Measurements from ENCODE around the gene TLL1. TPM values are rescaled to one million over a fixed set of nuclear protein-coding genes. Genes with fewer than 3 reads are reported as not detected.

The TLL1 gene
- total RNA-seq, 4 donors from 2014 or later = 0.57 to 4.8 (median 1.2) TPM

DNA sequence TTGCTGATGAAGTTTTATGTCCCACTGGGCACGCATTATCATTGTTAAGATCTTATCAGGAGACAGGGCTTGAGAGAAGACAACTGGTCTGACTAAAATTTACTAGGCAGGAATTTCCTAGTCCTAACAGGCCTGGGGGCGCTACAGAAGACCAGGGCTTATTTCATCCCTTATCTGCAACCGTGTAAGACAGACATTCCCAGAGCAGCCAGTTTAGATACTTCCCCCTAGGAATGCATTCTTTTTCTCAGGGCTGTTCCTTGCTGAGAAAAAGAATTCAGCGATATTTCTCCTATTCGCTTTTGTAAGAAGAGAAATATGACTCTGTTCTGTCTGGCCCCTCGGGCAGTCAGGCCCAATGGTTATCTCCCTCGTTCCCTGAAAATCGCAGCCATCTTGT lies 93.8 kb downstream of the TLL1 start:
- DNase-seq = no peak
- Histone ChIP-seq H3K36me3 (no peaks in the 10 kb centered on the region), H3K27me3 (no peaks in the 10 kb centered on the region), H3K9me3 (peaks cover 0 to 7% (median 0%) of the 10 kb centered on the region in 3 donors), H3K4me1 (peaks cover 0 to 6% (median 0%) of the 10 kb centered on the region in 3 donors), H3K27ac (no peak overlapping the region), H3K4me3 (no peak overlapping the region)
- WGBS, 2 donors = 82 to 94% methylated on average over 8 of the region's 8 CpGs
- TF ChIP-seq, protein P1, sequence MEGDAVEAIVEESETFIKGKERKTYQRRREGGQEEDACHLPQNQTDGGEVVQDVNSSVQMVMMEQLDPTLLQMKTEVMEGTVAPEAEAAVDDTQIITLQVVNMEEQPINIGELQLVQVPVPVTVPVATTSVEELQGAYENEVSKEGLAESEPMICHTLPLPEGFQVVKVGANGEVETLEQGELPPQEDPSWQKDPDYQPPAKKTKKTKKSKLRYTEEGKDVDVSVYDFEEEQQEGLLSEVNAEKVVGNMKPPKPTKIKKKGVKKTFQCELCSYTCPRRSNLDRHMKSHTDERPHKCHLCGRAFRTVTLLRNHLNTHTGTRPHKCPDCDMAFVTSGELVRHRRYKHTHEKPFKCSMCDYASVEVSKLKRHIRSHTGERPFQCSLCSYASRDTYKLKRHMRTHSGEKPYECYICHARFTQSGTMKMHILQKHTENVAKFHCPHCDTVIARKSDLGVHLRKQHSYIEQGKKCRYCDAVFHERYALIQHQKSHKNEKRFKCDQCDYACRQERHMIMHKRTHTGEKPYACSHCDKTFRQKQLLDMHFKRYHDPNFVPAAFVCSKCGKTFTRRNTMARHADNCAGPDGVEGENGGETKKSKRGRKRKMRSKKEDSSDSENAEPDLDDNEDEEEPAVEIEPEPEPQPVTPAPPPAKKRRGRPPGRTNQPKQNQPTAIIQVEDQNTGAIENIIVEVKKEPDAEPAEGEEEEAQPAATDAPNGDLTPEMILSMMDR (IDR thresholded peaks at IDR 0.05) = no peak
- TF ChIP-seq POLR2A (IDR thresholded peaks at IDR 0.05) = no peak
- intact Hi-C loops (cut with DNase I) = no loop called here

DNA sequence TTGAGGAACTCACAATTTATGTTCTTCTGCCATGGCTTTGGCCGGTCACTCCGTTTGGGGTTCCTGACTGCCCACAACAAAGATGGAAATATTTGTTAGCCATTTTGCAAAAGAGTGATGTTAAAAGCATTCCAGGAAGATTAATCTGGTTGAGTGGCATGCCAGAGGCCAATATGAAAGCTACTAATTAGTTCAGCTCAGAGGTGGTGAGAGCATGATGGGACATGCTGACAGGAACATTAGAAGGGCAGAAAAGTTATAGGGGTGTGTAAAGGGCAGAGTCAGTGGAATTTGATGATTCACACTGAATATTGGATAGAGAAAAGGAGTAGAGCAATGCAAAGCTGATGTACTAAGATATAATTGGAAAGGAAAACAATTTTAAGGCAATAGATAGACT lies 94.4 kb downstream of the TLL1 start:
- no peaks in the 10 kb centered on the region for H3K27me3 ChIP-seq
- H3K4me1 ChIP-seq = peaks cover 0 to 12% (median 0%) of the 10 kb centered on the region in 3 donors
- no peak overlapping the region for H3K27ac ChIP-seq
- no peaks in the 10 kb centered on the region for H3K36me3 ChIP-seq
- H3K4me3 ChIP-seq = no peak overlapping the region
- intact Hi-C loops (cut with DNase I) = no loop called here
- no peak for TF ChIP-seq POLR2A (IDR thresholded peaks at IDR 0.05)
- TF ChIP-seq, protein P1 (IDR thresholded peaks at IDR 0.05) = no peak
- peaks cover 0 to 7% (median 0%) of the 10 kb centered on the region in 3 donors for H3K9me3 ChIP-seq
- no peak for DNase-seq
- WGBS, 2 donors = 71 to 83% methylated on average over 2 of the region's 2 CpGs

DNA sequence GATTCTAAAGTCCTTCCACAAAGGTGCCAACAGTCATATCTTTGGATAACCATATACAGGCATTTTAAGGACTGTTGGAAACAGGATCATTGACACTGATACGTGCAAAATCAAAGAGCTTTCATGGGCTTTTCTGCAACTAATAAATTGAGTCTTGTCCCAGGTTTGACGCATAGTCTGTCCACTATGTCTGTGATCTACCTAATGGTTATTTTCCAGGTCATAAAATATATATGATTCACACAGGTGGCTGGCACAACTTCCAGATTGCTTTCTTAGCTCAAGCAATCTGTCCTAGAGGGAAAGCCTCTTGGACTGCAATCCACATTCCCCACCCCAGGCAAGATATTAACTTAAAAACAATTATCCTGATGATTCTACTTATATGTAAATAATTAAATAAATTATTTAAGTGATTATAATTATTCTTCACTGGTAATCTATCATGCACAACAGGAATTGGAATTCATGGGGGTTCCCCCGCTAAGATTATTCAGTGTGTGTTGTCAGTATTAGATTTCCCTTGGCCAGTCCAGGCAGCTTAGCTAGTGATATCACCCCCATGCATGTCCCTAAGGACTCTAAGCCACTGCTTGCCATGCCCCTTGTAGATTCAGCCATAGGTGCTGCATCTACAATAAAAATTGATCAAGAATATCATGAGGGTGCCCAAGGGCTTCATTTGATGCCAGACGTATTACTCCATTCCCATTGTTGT lies 97.8 kb downstream of the TLL1 start:
- intact Hi-C loops (cut with DNase I) = no loop called here
- no peaks in the 10 kb centered on the region for H3K36me3 ChIP-seq
- H3K27ac ChIP-seq = no peak overlapping the region
- no peak for DNase-seq
- TF ChIP-seq POLR2A (IDR thresholded peaks at IDR 0.05) = no peak
- TF ChIP-seq, protein P1 (IDR thresholded peaks at IDR 0.05) = no peak
- no peak overlapping the region for H3K4me3 ChIP-seq
- H3K4me1 ChIP-seq = peaks cover 0 to 20% (median 0%) of the 10 kb centered on the region in 3 donors
- H3K9me3 ChIP-seq = peaks cover 0 to 7% (median 0%) of the 10 kb centered on the region in 3 donors
- WGBS, 2 donors = 72 to 80% methylated on average over 4 of the region's 4 CpGs
- no peaks in the 10 kb centered on the region for H3K27me3 ChIP-seq

DNA sequence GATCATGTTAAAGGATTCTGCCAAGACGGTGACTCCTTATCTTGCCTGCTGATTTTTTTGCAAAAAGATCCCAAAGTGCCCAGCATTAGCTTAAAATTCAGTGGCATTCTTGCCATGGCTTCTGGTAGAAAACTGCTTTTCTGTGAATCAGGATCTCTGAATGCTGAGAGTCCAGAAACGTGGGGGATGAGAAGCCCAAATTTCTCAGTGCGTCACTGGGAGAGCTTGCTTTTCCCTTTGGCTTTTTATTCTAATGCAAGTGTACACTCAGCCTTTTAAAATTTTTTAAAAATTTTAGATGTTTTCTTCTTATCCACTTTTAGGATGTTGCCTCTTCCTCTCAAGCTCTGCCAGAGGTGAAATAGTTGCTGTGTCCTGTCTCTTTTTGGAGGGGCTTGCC lies 98.4 kb downstream of the TLL1 start:
- no peak for TF ChIP-seq POLR2A (IDR thresholded peaks at IDR 0.05)
- TF ChIP-seq, protein P1 (IDR thresholded peaks at IDR 0.05) = no peak
- H3K27me3 ChIP-seq = no peaks in the 10 kb centered on the region
- H3K36me3 ChIP-seq = no peaks in the 10 kb centered on the region
- peaks cover 0 to 20% (median 0%) of the 10 kb centered on the region in 3 donors for H3K4me1 ChIP-seq
- H3K4me3 ChIP-seq = no peak overlapping the region
- H3K9me3 ChIP-seq = peaks cover 0 to 3% (median 0%) of the 10 kb centered on the region in 3 donors
- 70 to 77% methylated on average over 3 of the region's 3 CpGs for WGBS, 2 donors
- no peak for DNase-seq
- no peak overlapping the region for H3K27ac ChIP-seq
- intact Hi-C loops (cut with DNase I) = no loop called here

DNA sequence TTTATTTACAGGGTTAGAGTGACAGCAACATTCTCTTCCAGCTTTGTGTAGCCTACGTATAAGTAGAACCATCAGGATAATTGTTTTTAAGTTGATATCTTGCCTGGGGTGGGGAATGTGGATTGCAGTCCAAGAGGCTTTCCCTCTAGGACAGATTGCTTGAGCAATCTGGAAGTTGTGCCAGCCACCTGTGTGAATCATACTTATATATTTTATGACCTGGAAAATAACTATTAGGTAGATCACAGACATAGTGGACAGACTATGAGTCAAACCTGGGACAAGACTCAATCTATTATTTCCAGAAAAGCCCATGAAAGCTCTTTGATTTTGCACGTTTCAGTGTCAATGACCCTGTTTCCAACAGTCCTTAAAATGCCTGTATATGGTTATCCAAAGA lies 98.9 kb downstream of the TLL1 start:
- no peak overlapping the region for H3K27ac ChIP-seq
- H3K36me3 ChIP-seq = no peaks in the 10 kb centered on the region
- no peaks in the 10 kb centered on the region for H3K9me3 ChIP-seq
- H3K4me1 ChIP-seq = peaks cover 0 to 20% (median 0%) of the 10 kb centered on the region in 3 donors
- 28 to 38% methylated on average over 2 of the region's 2 CpGs for WGBS, 2 donors
- H3K4me3 ChIP-seq = no peak overlapping the region
- no peak for DNase-seq
- intact Hi-C loops (cut with DNase I) = no loop called here
- TF ChIP-seq POLR2A (IDR thresholded peaks at IDR 0.05) = no peak
- TF ChIP-seq, protein P1 (IDR thresholded peaks at IDR 0.05) = no peak
- H3K27me3 ChIP-seq = no peaks in the 10 kb centered on the region

Measured in esophagus squamous epithelium (tissue), 5 donors.